Measurements from ENCODE around the gene NRG3.

The NRG3 gene

DNA sequence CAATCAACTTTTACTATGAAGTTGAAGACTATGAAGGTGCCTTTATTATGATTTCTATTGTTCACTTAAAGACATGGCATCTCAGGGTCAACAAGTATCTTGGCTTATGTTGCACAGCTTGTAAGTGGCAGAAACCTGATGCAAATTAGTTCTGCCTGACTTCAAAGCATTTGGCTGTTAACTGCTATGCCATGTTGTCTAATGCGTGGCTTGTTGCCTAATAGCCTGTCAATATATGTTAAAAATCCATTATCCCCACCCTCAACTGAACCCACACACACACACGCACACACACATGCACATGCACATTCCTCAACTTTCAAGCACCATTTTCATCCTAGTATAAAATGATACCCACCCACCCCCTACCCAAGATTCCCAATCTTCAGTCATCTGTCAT, 217.1 kb downstream of the NRG3 start:
- DNase-seq, result no peak

DNA sequence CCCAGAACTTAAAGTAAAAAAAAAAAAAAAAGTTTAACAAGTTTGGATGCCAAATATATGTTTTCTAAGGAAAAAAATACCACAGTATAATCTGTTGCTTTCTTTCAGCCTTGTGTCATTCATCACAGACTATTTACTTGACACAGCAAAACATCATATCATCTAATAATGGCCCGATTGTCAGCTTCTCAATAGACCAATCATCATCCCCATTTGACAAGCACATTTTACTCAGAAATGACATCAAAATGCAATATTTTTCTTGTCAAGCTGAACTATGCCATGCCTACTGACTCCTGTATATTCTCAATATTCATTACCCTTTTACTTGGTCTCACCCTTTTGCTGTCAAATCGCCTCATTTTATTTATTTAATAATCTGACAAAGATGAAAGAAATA, 249.7 kb downstream of the NRG3 start:
- no peak for DNase-seq

DNA sequence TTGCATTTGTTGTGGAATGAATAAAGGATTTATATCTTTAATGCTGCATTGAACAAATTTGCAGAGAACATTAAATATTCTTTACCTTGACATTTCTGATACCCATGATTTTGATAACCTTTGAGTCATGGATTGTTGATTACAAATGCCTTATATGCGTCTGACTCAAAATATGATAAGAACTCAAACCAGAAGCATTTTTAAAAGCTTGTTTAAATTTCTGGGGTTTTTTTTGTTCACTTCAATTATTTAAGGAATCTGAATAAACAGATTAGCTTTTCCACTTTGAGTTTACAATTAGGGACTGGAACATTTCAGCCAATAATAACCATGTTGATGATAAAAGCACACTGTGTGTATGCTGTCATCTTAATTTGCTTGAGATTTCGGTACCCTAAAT, 253.5 kb downstream of the NRG3 start:
- DNase-seq, result no peak

DNA sequence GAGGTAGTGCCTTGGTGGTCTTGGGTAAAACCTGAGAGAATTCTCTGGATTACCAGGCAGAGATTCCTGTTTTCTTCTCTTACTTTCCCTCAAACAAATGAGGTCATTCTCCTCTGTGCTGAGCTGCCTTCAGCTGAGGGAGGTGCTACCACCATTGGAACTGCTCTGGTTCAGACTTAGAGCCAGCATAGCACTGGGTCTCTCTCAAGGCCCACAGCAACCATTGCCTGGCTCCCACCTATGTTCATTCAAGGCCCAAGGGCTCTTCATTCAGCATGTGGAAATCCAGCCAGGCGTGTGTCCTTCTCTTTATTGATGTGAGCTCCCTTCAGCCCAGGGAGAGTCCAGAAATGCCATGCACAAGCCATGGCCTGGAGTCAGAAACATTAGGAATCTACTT, 261.1 kb downstream of the NRG3 start:
- DNase-seq, result no peak

DNA sequence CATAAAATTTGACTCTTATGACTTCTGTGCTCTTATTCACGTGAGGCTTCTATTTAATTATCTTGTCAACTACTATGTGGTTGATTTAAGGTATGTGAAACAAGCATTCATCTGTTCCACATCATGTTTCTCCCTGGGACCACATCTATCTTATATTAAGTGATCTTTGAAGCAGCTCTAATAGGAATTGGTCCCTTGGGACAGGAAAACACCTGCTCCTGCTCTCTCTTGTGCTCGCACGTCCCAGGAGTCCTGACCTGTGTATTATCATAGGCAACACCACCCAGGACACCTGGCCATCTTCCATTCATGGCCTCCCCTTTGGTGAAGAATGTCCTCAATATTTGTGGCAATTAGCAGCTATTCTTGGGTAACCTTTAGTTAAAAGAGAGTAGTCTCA, 269.2 kb downstream of the NRG3 start:
- no peak for DNase-seq

DNA sequence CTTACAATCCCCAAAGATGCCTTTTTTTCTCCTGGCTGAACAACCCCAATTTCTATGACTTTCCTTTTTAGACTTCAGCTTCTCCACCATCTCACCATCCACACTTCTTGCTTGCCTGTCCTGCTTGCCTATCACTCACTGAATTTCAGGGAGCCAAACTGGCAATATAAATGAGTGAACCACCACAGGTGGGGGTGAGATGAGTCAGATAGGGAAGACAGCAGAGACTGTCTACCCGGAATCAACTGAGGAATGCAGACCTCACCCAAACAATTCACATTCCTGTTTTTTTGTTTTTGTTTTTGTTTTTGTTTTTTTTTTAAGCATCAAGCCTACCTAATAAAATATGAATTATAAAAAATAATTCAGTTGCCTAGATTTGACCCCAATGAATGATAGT, 273.8 kb downstream of the NRG3 start:
- no peak for DNase-seq

DNA sequence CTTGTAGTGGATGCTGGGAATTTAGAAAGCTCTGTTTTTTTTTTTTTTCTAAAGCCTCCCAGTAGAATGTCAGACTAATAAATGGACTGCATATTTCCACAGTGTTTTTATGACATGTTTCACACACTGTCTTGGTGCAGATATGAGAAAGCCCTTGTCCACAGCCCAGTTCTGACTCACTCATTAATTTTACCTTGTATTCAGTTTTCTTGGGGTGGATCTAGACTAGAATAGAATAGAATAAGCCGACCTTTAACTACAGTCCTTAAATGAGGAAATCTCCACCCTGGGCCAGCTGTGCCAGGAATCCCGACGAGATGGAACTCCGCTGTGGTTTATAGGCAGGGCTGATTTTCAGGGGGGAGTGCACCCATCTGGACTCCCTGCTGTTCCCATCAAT, 274.7 kb downstream of the NRG3 start:
- no peak for DNase-seq

DNA sequence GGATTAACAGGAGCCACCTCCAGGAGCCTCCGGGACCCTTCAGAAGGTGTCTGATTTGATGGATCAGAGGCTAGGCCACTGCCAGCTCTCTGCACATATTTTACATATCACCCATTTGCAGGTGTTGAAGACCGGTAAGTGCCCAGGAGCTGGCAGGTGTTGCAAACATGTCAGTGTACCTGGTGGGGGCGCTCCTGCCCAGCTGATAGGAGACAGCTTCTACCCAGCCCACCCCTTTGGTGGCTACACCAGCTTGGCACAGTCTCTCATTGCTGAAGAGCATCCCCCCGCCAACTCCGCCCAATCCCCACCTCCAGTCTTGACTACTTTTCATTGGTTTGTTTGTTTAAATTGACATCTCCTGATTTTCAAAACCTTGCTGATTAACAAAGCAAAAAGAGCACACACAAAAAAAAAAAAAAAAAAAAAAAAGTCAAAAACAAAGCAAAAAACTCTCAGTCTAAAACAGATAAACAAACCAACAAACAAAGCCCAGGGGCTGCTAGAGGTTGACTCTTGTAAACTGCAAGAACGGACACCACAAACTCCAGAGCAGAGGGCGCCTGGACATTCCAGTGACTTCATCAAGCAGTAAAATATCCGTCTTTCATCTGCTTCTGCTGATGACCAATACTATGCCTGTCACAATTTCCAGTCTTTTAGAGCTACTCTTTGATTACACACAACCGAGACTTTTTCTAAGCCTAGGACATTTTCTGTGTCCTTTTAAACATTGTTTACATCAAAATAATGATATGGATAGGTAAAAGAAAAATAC, 275.3 kb downstream of the NRG3 start:
- DNase-seq, result no peak

DNA sequence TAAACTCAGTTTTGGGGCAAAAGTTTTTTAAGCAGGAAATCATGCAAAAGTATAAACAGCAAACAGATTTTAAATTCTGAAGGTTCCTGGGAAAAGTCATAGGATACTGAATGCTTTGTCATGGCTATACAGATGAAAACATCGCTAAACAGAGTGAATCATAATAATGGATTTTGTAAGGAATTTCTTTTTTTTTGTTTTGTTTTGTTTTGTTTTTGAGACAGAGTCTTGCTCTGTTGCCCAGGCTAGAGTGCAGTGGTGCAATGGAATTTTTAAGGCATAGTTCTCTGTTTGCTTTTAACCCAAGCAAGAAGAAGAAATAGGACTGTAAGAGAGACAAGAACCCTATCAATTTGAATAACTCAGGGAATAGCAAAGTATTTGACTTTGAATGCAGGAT, 285.3 kb downstream of the NRG3 start:
- DNase-seq, result no peak

DNA sequence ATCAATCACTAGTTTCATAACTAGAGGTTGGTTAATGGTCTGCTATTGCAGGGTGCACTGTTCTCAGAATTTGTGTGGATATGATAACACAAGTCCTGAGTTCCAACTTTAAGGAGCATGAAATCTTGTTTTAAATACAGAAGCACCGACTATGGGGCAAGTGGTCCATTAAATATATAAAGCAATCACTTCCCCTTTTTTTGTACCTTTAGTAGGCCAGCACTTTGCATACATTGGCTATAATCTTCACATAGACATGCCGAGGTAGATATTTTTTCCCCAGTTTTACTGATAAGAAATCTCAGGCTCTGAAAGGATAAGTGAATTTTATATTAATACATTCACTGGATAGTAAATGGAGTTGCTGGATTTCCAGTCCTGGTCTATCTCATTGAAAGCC, 286.3 kb downstream of the NRG3 start:
- no peak for DNase-seq

DNA sequence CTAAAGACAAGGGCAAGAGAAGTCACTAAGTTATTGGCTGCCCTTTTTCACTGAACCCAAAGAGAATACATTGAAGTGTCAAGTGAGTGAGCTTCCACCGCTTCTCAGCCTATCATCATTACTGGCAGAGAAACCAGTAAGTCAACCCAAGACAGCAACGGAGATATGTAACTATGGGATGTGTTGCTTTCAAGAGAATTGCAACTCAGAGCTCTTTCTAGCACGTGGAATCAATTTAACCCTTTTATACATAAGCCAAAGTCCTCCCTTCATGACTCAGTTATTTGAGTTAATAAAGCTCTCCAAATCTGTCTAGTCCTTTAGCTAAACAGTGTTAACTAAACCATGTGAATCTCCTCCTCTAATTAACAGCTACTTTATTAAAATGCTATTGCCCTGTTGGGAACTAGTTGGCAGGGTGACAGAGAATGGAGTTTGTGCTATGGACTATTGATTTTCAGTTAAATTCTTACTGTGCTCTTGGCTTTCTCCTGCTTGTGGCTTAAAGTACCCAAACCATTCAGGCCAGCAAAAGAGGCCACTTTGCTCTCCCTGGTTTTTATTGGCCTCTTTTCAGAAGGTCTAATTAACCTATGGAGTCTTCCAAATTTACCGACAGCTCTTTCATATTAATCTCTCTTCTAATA, 287.7 kb downstream of the NRG3 start:
- DNase-seq, result no peak

DNA sequence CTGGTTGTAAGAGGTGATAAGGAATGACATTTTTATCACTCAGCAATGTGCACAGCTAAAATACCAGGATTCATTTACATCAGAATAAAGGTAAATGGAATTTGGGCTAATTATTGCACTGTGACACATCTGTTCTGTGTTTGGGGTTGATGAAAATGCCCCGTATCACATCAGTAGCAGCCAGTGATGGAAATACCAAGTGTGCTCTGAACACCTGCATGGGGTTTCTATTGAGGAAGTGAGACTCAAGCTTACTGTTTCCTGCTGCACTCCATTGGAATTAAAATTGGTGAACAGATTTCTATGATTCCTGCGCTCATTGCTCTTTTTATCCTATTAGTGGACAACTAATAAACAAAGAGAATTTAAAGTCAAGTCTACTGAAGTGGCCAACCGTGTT, 296.9 kb downstream of the NRG3 start:
- no peak for DNase-seq

DNA sequence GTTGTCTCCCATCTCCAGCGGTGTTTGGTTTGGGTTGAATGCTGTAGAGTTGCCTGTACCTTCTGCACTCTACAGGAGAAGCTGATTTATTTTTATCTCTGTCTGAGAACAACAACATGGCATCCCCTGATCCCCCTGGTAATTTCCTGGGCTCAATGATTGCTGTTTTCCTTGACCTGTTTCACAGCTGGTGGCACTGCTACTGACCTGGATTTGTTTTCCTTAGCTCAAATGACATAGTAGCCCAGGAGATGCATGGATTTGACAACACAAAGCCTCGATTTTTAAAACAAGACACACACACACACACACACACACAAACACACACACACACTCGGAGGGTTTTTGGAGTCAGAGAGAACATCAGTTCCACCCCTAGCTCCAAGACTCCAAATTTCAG, 301.6 kb downstream of the NRG3 start:
- DNase-seq, result no peak

DNA sequence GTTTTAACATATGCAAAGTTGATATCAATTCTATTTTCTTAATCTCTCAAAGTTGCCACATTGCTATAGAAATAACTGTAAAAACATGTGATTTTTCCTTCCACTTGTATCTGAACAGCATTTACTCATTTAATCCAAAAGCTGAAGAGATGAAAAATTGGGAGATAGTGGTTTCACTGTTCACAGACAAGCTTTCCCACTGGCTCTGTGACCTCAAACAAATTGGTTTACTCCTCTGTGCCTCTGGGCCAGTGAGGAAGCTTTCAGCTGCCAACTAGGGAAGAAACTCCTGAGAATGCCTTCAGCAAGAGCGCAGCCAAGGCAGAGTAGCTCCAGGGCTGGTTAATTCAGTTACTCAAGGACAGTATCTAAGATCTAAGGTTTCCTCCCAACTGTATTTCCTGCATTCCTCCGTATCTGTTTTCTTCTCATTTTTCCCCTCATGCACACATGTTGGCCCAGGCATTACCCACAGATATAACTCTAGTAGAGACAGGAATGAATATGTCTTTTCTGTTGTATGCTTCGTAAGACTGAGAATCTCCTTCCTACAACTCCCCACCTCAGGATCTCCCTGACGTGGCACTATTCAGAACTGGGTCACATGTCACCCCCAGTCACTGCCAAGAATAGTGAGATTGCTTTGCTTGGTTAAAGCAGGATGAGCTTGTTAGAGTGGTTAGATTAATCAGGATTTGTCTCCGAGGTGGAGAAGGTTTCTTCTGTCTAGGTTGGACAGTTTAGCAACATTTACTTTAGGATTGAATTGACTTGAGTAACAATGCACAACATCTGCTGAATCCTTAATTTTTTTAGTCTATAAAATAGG, 315.7 kb downstream of the NRG3 start:
- no peak for DNase-seq

DNA sequence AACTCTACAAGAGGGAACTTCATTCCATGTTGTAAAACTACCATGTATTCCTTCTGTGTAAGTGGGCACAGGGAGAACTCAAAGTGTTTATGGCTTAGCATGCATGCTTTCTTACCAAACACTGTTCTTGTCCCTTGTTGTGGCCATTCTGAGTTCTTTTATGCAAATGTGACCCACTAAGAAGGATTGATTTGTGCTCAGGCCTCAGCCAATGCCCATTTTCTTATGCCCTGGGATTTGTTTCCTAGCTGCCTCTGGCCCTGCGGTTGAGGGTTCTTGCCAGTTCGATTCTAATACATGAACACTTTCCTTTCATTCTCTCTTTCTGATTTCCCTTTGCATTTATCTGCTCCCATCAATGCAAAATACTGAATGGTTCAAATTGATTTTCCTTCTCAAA, 316.7 kb downstream of the NRG3 start:
- no peak for DNase-seq

DNA sequence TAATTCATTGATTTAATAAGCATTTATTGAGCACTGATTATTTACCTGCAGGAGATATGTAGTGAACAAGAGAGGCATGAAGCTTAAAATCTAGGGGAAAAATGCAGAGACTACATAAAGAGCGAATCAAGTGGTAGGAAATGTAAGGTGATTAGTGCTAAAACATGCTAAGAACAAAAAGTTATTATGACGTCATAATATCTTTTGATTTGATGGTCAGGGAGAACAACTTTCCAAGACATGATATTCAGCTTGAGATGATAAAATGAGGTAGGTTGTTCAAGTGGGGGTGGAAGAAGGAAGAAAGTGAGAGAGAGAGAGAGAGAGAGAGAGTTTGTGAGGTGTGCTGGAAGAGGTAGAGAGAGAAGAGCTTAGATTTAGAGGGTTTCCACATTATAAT, 317.7 kb downstream of the NRG3 start:
- no peak for DNase-seq

DNA sequence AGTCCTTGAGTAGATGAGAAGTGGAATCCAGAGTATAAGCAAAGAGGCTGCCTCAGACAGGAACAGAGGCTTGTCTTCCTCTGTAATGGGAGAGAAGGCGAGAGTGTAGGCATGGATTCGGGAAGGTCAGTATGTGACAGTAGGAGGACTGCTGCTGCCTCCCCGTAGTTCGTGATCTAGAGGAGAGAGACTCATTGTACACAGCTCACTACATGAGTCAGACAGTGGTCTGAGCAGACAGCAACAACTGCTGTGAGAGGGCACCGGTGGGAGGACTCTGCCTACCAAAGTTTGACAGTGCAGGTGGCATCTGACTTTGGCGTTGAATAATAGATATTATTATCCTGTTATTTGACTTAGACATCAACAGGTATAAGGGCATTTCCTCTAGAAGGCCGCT, 319.4 kb downstream of the NRG3 start:
- no peak for DNase-seq

DNA sequence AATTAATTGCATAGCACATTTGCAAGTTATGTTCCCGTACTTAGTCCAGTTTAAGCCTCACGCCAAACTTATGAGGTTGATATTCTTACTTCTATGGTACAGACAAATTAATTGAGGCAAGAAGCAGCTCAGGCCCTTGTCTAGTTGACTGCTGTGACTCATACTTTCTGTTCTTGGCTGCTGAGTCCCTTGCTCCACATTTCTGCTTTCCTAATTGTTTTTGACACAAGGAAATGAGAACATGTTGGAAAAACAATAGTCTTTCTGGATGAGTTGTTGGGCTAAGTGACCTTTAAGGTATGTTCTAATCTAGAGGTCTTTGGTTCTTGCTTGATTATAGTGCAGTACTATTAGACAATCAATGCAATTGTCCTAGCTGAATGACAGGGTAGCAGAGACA, 331.8 kb downstream of the NRG3 start:
- no peak for DNase-seq

DNA sequence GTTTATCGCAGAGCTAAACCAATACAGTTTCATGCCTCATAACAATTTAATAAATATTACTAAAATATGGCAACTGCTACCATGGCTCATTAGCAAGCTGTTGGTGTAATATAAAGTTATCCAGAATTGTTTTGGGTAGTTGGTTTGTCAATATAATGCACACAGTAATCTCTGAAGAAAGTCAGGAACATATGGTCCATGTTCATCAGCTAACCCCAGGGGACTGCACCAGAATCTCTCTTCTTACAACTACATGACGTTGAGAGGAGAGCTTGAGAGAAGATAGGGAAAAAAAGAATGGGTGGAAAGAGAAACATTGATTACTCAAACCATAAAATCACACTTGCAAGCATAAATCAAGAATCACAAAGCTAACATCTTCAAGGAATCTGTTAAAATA, 333.7 kb downstream of the NRG3 start:
- no peak for DNase-seq

DNA sequence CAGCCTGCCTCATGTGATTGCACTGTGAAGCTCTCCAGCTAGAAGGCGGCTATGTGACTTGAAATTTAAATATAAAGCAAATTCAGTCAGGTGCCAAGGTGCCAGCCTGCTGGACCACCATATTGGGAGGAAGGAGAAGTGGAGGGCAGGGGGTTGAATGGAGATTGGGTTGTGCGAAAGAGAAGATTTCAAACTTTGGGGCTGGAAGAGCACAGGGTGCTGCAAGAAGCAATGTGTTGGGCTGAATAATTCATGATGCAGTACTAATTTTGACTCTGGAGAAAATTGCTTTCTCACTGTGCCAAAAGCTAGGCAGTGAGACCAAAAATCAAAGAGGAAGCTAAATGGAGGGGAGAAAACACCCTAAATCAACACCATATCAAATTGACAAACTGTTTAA, 335.3 kb downstream of the NRG3 start:
- DNase-seq, result no peak

DNA sequence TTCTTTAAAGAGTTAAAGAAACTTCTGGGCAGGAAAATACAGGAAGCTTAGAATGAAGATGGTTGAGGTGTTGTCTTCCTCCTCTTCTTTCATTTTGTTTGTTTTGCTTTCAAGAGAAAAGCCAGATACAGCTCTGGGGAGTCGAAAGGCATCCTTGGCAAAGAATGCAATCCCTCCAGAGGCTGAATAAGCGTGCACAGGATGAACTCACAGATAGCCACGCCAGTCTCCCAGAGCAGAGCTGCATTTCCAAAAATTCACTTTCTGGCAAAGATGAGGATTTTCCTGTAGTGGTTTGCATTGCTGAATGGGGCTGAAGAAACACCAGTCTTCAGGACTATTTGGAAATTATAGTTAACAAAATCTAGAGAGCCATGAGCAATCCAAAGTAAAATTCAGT, 336.4 kb downstream of the NRG3 start:
- DNase-seq, result peak; percentile 10

DNA sequence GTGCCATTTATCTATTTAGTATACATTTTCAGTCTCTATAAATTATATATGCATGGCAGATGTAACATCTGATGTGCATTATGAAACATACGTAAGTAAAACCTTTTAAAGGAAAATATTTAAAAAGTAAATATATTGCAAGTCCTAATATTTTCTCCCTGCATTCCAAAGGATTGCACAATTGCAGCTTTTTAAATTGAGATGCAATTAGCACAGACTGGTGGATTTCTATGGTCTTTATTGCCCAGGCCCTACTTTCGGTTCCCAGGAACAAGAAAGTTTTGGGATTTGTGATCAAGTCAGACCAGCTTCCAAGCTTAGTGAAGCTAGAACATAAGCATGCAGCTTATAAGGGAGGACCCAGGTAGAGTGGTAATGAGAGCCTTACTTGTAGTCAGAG, 337.8 kb downstream of the NRG3 start:
- DNase-seq, result peak; percentile 34

DNA sequence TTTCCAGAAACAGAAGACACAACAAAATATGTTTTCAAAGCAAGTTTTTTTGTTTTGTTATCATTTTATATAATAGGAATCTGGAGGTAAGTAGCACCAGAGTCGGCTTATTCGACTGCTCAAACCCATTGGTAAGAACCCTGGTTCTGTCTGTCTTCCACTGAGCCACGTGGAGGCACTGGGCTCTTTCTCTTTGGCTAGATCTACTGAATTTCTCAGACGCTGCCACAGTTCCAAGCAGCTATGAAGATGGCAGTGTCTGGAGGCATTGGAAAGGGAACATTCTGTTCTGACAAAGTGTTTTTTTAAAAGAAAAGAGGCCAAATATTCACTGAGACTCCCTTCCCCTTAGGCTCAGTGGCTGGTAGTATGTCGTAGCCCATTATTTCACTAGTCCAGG, 338.8 kb downstream of the NRG3 start:
- no peak for DNase-seq

DNA sequence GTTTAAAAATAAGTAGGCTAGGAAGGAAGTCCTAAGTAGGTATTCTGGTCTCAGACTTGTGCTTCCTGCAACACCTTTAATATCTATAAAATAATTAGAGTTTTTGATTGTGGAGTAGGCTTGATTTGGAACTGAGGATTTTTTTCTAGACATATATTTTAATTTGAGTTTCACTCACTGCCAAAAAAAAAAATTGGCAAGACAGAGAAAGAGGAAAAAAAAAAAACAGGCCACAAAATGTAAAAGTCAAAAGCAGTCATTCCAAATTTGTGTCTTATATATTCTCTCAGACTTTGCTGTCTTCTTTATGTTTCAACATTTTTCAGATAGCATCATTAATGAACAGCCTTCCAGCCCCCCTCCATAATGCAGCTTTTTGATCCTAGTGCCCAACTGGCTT, 346.1 kb downstream of the NRG3 start:
- no peak for DNase-seq
